NCI-H446 treated with DMSO at 0.1 percent for 48 hours (cell line): Measurements from ENCODE around the gene SSBP2.

ENCODE experiments used
- DNase-seq: peaks from one replicate; lab custom pipeline; 2025; lab: John Stamatoyannopoulos, UW

Gene SSBP2

DNA sequence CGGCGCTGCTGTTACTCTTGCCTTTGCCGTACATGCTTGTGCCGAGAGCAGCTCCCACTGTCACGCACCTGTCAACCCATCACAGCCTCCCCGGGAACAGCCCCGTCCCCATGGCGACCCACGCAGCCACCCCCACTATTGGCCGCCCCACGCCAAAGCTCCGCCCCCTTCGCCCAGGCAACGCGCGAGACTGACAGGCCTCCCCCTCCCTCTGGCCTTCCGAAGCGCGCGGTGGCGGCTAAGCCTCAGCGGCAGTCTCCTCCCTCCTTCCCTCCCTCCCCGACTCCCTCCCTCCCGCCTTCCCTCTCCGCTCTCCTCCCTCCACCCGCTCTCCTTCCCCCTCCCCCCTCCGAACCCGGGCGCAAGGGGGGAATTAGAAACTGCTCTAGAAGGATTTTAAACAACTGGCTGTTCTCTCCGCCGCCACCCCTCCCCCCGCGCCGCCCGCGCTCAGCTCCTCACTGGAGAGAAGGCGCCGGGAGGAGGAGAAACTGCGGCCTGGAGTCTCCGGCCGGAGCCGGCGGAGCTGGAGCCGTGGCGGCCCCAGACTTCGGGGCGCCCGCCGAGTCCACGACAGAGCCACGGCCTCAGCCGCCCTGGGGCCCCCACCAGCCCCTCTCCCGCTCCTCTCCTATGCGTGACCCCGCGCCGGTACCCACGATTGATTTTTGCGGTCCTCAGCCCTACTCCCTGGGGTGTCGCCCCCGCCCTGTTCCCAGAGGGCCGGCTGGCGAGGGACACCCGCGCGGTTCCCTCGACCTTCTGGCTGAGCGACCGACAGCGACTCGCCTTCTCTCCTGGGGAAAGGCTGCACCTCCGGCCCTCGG is at the start of gene SSBP2:
Gene SSBP2, minus strand, starts transcription at position 89 of the 827 bp plus-strand sequence. Its CDS starts 55 bp downstream, at position 34.
- peak; percentile 95 for DNase-seq

DNA sequence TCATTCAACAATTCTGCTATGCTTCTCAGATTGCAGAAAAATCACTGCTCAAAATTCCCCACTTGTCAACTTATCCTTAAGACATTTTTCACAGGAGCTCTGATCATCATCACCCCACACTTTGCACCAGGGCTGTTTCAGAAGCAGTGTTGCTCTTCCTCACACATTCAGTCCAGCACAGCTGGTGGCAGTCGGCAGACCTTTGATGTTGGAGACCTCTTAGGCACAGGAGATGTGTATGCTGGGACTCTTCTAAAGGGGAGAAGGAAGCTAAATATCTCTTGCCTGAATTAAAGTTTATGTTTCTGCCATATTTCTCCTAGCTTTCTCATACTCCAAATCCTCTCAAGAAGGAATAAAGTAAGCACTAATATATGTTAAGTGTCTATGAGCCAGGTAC is 44.8 kb upstream of the SSBP2 start:
- no peak for DNase-seq

DNA sequence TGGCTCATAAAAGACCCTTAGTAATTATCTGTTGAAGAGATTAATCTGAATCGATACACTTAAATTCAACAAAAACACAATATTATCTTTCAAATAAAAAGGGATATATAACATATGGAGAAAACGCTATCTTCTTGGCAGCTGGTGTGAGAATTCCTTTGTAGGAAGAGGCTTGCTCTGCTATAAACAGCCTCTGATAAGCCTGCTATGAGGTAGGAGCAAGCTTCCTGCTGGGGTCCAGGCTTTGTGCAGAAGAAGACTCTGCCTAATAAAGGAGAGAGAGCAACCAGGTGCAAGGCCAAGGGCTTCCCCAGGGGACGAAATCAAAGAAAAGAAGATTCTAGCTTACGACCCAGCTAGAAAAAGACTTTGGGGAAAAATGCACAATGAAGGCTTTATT is 43.3 kb upstream of the SSBP2 start:
- DNase-seq: no peak

DNA sequence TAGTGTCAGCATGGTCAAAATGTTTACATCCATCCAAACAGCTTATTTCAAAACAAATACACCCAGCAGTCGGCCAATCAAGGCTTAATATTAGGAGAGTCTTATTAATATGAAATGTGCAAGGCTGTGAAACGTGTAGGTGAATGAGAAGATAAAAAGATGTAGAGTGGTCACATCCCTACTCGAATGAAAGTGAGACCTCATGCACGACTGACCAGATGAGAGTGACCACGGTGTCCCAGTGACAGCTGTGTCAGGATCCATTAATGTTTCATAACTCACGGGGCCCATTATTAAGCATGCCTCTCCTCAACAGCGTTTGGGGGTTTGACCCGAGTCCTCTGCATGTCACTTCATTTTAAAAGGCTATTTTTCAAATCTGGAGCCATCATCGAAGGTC is 39.4 kb upstream of the SSBP2 start:
- no peak for DNase-seq

DNA sequence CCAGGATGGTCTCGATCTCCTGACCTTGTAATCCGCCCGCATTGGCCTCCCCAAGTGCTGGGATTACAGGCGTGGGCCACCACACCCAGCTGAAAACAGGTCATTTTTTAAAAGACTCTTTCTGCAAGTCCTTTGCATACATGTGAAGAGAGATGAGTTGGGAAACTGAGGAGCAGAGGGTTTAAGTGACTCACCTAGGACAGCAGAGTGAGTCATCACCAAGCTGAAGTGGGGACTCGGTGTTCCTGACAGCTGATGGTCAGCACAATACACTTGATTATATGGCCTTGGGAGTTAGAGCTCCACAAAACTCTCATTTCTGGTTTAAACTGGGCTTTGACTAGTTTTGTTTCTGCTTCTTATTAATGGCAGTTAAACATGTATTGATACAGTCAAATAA is 38.1 kb upstream of the SSBP2 start:
- DNase-seq: no peak

DNA sequence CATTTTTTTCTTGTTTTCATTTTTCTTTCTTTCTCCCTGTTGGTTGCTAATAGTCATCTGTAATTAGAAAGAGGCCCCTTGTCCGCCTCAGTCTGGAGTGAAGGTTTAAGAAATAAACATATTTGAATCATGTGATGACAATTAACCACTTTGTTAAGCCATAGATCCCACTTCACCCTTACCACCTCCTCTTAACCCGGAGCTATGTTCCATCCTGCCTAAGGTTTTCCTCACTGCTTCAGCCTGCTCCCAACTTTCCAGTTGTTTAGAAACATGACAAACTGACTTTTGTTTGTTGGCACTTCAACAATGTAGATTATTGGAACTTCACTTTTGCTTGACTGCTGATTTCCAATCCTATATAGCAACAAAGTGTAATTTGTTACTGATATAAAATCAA is 37.4 kb upstream of the SSBP2 start:
- DNase-seq: no peak

DNA sequence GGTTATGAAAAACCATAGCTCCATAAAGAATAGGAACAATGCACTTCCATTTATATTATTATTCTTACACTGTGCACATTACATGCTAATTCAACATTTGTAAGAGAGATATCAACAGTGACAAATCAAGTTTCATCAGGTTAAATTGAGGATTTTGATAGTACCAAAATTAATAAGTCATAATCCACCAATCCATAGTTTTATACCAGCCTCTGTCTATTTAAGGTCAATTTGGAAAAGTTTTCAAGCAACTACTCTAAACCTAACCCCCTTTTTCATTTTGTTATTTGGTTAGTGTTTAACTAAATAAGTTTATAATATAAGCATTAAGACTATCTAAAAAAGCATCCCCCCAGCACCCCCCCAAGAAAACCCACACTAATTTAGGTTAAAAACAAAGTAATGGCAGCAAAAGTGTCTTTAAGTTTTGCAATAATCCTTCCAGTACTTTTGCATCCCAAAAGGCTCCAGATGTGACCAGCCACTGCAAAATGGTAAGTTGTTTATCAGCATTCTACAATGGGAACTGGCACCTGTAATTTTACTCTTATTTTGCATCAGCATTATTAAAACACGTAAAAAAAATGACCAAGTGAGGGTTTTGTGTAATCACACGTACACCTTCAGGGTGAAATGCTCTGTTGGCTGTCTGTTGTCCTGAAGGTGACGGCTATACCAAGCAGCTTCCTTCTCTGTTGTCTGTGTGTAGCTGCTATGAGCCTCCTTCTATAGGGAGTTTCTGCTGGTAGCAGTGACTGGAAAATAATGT is 36.8 kb upstream of the SSBP2 start:
- DNase-seq: no peak

DNA sequence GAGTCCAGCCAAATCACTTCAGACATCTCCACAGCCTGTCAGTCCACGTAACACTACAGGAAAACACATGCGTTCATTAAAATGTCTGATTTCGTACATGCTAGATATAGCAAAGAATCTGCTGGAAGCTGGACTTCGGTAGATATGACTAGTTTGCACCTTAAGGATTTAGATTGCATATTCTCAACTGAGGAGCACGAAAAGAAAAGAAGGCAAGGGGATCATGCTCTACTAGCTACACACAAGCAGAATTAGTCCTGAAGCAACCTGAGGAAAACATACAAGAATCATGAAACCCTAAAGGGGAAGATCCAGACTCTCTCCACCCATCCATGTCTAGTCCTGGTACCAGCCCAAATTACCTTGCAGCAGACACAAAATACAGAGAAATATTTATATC is 36.1 kb upstream of the SSBP2 start:
- DNase-seq: no peak

DNA sequence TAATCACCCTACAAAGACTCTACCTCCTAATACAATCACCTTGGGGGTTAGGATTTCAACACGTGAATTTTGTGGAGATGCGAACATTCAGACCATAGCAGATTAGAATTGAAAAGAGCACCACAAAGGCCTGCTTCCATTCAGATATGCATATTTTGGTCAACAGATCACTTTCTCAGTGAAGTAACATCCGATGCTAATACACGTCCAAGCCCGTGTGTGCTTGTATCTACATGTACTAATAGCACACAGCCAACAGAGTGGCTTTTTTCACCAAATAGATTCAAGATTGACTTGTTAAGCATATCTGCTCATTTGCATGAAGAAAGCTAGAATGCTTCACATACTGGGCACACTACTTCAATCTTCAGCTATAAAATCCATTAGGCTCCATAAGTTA is 35.6 kb upstream of the SSBP2 start:
- no peak for DNase-seq

DNA sequence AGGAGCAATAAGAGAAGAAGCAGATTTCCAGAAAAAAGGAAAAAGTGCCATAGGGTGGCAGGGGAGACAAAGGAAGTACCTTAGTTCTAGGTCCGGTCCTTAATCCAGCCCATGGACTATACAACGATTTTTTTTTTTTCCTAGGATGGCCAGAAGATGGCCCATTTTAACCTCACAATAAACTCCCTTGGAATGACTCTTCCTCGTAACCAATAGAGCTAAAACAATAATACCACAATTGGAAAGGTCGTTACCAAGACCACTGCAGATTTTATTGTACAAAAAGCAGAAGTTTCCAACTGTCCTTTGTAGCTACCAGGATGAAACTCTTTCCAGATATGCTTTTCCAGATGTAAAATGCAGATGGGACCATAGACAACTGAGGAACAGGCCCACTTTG is 34.4 kb upstream of the SSBP2 start:
- no peak for DNase-seq

DNA sequence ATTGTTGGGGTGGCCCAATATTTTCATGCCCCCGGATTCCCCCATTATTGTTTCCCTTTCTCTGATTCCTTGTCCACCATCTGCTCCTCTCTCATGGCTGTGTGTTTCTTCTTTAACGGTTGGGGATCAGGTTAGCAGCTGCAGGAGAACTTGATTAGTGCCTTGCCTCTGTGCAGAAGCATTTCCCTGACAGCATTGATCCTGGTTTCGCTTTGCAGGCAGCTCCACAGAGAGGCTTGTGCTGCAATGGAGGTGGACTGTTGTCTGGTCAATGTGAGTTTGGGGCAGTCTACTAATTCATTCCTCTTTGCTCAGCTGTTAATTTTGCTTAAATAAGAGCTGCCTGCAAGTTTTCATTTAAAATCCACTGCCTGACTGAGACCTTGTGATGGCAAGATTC is 32.5 kb upstream of the SSBP2 start:
- DNase-seq: no peak

DNA sequence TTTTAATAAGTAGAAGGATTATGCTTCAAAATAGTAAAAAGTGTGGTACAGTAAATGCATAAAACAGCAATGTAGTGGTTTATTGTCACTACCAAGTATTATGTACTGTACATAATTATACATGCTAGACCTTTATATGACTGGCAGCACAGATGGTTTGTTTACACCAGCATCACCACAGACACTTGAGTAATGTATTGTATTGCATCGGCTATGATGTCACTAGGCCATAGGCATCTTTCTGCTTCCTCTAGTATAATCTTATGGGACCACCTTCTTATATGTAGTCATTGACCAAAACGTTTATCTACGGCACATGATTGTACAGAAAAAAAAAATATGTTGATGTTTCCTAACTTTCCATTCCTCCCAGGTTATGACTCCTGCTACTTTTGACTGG is 31.9 kb upstream of the SSBP2 start:
- DNase-seq: no peak

DNA sequence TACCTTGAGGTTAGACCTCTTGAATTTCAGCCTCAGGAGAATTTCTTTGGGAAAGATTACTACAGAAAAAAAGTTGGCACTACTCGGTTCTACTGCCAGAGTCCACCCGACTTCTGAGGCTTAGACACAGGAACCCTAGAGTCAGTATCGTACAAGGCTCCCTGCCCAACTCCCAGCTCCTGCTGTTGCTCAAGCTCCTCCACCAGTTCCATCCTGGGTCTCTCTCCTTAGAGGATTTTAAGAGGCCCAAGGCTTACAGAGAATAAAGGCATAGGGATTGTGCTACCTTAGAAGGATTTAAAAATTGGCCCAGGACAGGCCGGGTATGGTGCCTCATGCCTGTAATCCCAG is 29.0 kb upstream of the SSBP2 start:
- no peak for DNase-seq

DNA sequence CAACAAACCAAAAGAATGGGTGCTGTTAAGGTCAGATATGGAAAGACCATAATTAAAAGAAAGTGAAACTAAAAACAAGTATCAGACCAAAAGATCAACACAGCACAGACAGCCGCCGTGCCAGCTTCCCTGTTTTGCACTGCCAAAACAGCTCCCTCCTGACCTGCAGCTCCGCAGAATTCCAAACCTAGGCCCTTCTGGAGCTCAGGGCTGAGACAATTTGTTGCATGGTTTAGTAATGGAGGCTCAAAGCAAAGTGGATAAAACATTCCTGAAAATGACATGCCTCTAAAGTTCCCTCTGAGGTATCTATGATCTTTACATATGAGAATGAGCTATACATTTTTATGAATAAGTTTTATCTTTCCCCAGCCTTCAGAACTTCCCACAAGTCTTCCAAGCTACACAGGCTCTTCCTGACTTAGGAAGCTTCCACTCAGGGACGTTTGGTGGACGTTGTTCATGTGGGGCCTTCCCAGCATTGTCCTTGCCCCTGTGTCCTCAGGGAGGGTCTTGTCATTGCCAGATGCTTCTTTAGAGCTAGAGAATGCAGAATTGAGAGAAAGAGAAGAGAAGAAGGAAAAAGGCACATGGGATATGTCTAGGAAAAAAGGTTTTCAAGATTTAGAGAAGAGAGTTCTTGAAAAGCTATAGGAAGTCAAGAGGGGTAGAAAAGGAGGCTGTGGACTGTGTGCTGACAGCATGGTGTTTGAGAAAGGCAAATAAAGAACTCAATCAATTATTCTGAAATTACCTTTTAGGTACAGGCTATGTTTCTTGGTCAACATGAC is 28.4 kb upstream of the SSBP2 start:
- no peak for DNase-seq

DNA sequence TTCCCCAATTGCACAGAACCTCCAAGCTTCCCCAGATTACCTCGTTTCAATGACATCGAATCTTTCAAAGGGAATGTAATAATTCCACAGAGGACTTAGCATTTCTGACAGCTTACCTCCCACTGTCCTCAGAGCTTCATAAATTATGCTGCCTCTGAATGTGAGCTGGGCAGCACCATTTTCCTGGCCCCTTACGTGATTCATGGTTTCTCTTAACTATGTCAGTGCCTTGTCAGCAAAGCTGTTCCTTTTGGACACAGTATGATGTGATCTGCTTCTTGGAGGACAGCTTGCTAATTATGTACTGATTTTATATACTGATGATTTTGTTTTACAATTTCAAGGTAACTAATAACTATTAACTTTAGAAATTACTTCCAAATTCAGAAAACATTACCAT is 27.7 kb upstream of the SSBP2 start:
- DNase-seq: no peak

DNA sequence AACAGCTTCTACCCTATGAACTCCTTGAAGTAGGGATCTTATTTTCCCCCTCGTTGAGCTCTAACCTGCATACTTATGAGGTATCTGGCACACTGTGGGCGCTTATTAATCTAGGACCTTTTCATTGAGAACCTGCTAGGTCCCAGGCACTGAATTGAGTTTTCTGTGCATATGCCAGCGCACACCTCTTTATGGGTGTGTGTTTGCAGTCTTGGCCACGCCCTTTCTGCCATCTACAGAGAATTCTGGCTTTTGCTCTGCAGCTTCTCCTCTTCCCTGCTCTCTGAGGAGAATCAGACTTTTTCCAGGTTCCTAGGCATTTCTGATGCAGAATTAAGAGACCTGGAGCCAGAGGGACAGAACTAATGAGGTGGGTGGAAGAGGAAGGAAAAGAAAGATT is 25.4 kb upstream of the SSBP2 start:
- no peak for DNase-seq

DNA sequence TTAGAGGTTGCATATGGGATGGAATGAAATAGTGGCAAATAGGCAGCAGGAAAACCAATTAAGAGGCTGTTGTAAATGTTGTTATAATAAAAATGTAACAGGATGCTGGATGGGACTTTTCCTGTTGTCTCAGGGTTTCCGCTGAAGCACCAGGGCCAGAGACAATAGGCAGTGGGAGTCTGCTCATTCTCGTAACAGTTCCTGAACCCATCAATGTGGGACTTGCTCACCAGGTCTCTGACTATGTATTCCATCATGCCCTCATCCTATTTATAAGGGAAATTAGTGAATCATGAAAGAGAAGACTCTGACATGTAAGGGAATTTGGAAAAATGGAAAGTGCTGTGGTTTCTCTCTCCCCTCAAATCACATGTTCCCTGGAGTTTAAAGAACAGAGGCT is 23.5 kb upstream of the SSBP2 start:
- DNase-seq: no peak

DNA sequence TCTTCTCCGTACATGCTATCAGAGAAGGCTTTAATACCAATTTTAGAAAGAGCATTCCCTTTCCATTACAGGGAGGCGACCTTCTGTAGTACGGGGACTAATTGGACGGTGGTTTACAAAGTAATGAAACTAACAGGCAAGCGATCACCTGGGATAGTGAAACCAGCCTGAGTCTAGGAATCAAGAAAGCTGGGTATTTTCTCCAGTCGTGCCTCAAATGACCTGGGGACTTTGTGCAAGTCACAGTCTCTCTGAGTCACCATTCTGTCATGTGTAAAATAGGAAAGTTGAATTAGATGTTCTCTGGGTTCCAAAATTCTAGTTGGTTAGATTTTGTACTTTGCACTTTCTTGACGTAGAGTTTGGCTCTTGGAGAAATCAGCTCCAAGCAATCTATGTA is 22.7 kb upstream of the SSBP2 start:
- no peak for DNase-seq

DNA sequence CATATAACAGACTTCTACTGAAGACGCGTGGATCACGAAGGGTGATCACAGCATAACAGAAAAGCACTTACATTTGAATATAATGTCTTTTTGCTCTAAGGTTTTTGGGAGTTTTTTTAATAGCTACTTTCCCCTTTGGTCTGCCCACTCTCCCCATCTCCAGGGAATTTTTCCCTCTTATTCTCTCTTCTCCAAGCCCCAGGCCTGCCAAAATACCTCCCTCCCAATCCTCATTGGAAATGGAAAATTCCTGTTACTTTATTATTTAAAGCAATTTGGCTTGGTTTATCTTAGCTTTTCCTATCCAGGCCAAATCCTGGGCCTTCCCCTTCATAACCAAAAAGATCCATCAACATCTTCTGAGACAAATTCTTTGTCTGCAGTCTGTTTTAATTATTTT is 22.3 kb upstream of the SSBP2 start:
- DNase-seq: no peak

DNA sequence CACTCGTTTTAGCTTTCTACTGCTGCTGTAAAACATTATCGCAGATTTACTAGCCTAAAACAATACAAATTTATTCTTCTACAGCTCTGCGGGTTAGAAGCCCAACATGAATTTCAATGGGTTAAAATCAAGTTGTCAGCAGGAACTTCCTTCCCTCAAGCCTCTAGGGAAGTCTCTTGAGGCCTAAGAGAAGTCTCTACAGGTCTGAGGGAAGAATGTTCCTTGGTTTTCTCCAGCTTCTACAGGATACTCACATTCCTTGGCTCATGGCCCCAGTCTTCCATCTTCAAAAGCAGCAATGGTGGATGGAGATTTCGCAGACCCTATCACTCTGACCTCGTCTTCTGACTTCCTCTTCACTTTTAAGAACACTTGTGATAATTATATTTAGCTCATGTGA is 21.6 kb upstream of the SSBP2 start:
- DNase-seq: no peak

DNA sequence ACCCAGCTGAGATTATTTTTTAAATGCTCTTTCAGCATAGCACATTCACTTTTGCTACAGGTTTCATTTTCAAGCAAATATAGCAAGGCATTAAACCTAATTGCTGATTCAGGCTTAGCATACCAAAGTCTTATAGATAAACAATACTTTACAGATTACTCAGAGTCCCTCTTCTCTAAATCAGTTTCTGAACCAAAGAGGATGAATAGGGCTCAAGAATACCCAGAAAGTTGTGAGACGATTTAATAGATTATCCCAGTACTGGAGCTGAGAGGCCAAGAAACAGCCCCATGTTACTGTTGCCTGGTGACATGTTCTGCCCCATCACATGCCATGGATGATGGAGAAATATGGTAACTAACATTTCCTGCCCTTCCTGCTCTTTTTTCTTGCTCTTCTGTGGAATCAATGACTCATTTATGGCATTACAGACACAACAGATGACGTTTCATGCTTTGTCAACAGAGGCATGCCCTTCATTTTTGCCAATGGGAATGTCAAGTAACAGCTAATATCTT is 18.1 kb upstream of the SSBP2 start:
- DNase-seq: no peak

DNA sequence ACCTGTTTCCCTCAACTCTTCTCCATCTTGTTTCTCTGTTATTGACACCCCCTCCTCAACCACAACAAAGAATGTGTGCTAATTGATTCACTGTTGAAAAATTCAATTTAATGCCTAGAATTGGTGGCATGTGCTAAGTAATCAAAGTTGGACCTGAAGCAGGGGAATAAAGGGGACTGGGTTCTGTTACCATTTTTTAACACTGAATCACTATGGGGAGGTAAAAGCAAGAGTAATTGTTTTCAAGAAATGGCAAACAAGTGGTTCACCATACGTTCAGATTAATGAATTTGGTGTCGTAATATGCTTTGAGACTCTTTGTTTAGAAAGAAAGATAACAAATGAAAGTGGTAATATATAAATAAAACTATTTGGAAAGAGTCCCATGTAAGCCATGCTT is 17.0 kb upstream of the SSBP2 start:
- no peak for DNase-seq

DNA sequence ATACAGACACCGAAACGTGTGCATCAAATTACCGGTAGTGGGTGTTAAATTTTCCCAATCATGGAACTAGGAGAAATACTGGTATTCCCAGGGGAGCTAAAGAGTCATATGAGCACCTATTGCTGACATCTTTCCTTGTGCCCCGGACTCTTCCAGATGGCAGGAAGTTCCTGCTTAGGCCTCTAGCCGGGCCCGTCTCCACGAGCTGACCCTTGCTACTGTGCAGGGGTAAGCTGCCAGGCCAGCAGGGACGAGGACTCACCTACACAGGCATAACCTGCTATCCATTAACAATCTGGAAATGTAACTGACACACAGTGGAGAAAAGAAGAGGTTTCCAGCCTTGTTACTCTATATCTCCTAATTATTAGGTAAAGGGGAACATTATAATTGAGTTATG is 16.2 kb upstream of the SSBP2 start:
- DNase-seq: no peak
